GM19397 (cell line): Measurements from ENCODE around the gene SLC25A29.

ENCODE experiments used
- ATAC-seq: cut with Tn5 transposase; IDR thresholded peaks from one replicate; pipeline ENCODE4 v1.9.1; 2021; ENCODE audit warnings: mild to moderate bottlenecking, moderate library complexity; ENCODE audit not compliant: unreplicated experiment

Gene SLC25A29

GRCh38 chr14:100246809-100247428 is 59.3 kb downstream of the SLC25A29 start:
- no peak for ATAC-seq

DNA sequence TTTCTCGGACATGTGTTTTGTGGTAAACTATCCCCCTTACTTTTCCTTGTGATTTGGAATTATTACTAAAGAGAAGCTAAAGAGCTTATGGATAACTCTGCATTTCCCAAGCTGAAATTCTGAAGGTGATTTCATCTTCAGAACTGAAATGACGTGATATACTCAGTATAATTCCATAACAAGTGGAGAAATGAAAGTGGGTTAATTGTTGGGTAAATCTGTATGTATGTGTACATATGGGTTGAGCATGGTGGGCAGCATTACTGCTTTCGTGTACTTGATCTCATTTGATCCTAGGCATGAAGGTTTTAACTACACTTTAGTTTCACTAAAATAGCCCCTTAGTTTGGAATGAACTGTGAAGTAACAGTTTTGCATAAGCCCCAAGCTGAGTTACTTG is 63.2 kb downstream of the SLC25A29 start:
- ATAC-seq = no peak

- ATAC-seq = no peak
These were observed 65.0 kb downstream of the SLC25A29 start for GRCh38 chr14:100241279-100241678.
